ENCODE results near the gene PDLIM4.
A peak's percentile ranks its signal among the peaks of the same experiment; 100 is the strongest.

The PDLIM4 gene, protein sequence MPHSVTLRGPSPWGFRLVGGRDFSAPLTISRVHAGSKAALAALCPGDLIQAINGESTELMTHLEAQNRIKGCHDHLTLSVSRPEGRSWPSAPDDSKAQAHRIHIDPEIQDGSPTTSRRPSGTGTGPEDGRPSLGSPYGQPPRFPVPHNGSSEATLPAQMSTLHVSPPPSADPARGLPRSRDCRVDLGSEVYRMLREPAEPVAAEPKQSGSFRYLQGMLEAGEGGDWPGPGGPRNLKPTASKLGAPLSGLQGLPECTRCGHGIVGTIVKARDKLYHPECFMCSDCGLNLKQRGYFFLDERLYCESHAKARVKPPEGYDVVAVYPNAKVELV

DNA sequence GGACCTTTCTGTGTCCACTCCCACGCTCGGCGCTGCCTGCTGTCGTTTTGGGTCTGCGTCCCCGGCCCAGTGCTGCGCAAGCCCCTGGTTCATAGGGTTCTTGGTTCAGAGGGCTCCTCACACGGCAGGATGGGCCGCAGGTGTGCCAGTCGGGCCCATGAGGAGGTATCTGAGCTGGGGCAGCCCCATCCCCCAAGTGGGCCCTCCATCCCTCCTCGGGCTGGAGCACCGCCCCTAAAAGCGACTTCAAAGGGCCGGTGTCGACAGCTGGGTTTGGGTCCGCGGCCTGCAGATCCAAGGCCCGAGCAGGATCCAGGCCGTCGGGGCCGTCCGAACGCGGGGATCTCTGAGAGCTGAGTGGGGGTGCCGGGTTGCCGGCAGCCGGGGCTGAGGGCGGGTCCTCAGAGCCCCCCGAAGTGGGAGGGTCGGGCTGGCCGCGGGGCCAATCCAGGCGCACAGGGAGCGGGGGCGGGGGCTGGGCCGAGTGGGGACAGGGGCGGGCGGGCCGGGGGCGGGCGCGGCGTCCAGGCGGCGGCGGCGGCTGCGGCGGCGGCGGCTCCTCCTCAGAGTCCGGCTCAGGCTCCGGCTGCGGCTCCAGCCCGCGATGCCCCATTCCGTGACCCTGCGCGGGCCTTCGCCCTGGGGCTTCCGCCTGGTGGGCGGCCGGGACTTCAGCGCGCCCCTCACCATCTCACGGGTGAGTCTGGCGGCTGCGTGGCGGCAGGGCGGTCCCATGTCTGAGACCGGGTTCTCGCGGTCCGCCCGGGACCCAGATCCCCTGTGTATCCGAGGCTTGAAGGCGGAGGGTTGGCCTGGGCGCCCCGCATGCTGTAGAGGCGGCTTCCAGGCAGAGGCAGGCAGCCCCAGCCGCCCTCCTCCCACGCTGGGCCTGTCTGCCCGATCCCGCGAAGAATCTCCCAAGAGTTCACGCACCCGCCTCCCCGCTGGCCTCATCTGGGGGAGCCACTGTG lies at the start of gene PDLIM4:
TSS of gene PDLIM4 (plus strand) at position 566 of the 971 bp plus-strand sequence. CDS start at position 605, 39 bp downstream.
- DNase-seq (ENCODE audit: low spot score) = no peak

DNA sequence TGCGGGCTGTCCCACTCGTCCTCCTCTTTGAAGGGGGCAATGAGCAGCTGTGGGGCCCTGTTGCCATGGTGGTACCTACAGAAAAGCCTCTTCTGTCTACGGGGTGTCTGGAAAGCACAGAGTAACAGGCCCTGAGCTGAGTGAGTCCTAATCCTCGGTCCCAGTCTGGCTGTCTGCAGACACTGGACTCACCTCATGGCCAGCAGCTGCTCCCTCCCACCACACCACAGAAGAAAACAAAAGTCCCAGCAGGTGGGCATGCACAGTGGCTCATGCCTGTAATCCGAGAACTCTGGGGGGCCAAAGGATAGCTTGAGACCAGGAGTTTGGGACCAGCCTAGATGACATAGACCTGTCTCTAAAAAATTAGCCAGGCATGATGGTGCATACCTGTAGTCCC lies 49.7 kb upstream of the PDLIM4 start:
- DNase-seq (ENCODE audit: low spot score) = no peak

DNA sequence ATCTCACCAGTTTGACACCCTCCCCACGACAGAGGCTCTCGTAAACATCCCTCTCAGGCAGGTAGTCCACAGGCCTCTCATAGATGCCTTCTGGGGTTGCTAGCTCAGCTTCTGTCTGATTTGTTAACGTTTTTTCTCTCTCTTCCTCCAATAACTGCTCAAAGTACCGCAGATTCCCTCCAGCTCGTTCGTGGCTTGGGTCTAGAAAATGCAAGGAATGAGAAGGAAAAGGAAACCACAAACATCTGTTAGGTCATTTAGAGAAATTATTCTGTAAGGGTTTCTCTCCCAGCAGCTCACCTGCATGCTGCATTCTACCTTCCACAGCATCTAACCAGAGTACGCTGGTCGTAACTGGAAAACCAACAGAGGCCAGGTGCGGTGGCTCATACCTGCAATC lies 48.4 kb upstream of the PDLIM4 start:
- no peak for DNase-seq (ENCODE audit: low spot score)

DNA sequence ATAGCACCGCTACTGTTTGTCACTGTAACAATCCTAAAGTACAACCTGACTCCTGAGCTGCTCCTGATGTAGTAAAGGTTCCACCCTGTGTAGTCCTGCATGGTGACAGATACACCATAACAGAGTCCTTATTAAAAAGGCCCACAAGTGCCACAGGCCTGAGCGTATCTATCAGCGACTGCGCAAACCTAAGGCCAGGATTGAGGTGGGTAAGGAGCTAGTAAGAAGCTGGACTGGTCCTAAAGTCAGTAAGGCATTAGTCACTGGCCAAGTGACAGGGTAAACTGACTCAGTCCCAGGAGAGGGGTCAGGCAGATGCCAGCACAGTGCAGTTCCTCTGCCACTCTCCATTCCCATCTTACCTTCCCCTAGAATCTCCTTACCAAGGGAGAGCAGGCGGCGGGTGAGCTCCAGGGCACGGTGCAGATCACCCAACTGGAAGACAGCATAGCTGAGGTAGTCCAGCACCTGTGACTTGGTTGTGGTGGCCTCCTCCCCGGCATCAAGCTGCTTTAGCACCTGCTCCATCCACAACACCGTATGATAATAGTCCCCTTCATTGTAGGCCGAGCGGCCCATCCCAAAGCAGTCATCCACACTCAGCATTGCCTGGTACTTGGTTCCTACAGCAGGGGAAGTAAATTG lies 47.5 kb upstream of the PDLIM4 start:
- DNase-seq (ENCODE audit: low spot score) = no peak

DNA sequence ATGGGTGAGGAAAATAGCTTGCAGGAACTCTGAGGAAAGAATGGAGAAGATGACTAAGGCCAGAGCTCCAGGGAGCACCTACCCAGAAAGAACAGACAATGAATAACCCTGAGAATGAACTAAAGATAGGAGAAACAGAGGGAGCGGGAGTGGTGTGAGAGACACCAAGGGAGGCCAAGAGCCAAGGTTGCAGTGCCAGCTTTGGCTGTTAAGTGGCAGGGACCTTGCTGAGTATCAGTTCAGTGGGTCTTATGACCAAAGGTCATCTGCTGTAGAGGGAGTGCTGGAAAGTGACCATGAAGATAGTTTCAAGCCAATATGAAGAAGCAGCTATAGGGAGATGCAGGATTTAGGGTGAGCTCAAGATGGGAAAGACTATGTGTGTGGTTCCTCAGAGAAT lies 46.6 kb upstream of the PDLIM4 start:
- DNase-seq (ENCODE audit: low spot score) = no peak

DNA sequence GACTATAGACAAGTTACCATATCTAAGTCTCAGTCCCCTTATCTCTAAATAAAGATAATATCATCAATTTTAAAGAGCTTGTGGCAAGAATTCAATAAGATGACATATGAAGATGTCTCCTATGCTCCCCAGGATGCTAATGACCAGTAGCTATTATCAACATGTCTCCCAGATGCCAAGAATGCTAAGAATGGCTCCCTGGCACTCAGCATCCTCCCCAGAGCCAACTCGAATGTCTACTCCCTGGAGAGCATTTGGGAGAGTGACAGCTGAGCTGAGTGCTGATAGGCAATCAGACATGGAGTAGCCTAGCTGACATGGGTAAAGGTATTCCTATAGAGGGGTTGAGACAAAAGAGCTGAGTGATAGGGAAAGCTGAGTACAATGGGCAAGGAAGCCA lies 45.7 kb upstream of the PDLIM4 start:
- DNase-seq (ENCODE audit: low spot score) = no peak

DNA sequence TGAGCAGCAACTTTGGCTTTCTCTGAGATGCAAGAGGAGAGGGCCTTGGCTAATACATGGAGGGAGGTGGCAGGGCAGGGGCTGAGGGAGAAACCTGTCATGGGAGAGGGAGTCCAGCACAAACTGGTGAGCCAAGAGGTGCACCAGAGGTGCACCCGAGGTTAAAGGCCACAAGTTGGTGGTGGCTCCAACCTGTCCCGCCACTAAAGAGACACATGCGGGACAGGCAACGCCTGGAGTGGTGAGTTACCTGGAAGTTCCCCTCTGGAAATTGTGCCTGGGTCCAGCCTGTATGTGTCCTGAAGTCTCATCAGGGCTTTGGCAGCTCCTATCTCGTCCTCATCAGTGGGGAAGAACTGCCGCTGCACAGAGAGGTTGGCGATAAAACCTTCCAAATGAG lies 43.8 kb upstream of the PDLIM4 start:
- no peak for DNase-seq (ENCODE audit: low spot score)

DNA sequence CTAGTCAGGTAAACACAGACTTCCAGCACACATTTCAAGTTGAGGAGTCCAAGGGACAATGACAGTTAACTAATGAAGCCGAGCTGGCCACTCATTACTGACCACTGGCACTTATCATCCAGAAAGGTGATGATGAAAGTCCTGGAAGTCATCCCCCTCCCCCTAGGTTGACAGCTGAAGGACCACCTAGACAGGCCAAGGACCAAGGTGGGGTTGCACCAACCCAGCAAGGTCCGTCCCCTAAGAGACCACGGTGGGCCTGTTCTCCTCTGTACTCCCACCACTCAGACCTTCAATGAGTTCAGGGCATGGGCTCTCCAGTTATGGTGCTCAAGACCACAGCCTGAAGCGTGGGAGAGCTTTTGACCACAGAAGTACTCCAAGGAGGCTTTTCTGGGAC lies 43.0 kb upstream of the PDLIM4 start:
- DNase-seq (ENCODE audit: low spot score) = no peak

DNA sequence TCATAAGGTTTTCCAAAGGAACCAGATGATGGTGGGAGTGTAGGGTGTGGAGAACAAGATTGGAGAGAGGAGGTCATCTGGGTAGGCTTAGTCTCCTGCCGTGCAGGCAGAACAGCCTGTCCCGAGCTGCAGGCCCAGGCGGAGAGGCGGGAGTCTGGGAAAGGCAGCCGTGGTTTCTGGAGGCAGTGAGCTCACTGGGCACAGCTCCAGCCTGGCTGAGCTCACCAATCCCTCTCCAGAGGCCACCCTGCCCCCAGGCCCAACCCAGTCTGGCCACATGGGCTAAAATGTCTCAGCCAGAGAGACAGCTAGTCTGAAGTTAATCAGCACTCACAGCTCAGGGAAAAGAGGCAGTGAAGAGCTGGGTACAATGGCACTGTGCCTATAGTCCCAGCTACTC lies 42.2 kb upstream of the PDLIM4 start:
- DNase-seq (ENCODE audit: low spot score) = peak; percentile 96

DNA sequence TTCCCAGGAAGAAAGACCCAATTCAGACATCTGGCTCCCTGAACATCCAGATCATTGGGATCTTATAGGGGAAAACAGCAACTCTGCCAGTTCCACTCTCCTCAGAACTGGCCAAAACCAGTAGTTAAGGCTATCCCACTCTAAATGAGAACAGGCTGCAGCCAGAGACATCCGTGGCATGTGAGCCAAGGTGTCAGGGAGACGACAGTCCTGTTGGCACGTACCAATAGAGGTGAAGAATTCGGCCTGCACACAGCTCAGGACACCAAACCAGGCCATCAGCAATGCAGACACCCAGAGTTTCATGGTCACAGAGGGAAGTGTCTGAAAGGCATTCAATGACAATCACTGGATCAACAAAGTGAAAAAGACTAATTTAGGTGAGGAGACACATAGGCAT lies 39.2 kb upstream of the PDLIM4 start:
- DNase-seq (ENCODE audit: low spot score) = no peak

DNA sequence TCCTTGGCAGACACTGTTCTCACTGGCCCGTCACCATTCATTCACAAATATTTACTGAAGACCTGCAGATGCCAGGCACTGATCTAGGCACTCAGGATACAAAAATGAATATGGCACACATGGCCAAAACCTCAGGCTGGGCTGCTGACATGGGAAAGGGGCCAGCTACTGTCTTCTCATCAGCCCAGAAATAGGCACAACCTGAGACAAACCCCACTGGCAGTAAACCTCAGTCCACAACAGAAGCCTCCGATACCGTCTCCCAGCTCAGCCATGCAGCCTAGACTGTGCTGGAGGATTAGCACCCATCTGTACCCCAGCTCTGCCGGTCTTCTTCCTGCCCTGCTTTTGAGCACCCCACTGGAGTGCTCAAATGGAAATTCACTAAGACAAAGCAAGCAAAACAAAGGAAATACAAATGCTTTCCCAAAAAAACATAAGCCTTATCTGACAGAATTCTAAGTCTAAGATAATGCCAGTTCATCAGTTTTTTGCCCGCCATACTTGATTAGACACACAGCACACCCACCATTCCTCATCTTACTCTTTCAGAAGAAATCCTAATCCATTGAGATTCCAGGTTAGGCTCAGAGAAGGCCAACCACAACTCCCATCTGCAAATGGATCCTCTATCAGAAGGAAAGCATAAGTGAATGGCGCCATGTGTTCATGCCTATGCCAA lies 38.1 kb upstream of the PDLIM4 start:
- no peak for DNase-seq (ENCODE audit: low spot score)

DNA sequence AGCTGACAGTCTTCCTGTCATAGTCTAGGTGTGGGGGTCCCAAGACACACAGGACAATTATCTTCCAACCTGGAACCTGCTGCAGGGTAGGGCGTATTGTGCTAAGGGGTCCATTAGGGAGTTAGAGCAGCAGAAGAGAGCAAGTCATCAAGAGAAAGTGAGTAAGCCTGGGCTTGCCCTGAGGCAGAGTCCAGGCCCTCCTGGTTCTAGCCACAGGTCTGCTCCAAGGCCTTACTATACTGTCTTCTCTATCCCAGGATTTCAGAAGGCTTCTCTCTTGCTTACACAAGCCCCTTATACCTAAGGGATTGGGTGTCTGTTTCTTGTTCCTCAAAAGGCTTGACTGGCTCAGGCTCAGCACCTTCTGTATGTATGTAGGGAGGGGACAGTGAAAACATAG lies 37.5 kb upstream of the PDLIM4 start:
- no peak for DNase-seq (ENCODE audit: low spot score)

DNA sequence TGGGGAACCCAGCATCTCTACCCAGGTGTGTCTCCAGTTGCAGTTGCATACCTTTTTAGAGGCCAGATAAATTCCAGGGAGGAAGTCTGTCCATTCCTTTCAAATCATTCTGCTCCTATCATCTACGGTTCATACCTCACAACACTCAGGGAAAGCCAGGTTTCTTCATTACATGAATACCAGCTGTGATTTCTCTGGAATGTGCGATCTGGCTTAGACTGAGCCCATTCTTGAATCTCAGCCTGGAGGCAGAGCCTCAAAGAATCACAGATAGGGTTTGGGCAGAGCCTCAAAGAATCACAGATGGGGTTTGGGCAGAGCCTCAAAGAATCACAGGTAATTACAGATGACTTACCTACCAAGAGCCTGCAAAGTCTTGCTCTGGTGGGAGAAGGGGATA lies 37.0 kb upstream of the PDLIM4 start:
- no peak for DNase-seq (ENCODE audit: low spot score)

DNA sequence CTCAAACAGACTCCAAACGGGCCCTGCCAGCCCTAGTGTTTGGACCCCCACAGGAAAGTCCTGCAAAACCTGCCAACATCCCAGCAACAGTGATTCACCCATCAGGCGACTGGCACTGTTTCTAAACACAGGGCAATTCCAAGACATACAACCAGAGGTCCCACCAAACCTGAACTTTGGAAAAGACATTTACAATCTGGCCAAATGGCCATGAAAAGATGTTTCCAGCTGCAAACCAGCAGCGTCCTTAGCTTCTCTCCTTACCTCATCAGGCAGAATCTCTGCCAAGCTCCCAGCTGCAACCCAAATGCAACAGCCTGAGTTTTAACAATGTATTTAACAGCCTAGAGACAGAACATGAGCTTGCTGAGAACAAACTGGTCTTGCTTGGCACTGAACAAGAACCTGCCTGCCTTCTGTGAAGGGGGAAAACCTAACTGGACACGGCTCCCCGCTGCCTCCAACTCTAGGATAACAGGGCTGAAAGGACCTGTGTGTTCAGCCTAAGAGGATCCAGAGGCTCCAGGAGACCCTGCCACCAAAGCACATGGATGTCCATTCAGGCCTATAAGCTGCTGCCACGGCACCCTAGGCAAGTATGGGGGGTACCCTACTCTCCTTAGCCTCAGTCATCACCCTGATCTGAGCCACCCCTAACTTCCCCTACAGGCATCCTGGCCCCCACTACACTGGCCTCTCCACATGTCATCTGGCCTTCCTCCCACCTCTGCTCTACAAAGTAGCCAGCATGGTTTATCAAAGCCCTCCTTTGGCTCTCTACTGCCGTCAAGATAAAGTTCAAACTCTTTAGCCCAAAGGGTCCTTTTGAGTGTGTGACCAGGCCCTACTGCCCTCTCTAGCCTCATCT lies 35.5 kb upstream of the PDLIM4 start:
- no peak for DNase-seq (ENCODE audit: low spot score)

DNA sequence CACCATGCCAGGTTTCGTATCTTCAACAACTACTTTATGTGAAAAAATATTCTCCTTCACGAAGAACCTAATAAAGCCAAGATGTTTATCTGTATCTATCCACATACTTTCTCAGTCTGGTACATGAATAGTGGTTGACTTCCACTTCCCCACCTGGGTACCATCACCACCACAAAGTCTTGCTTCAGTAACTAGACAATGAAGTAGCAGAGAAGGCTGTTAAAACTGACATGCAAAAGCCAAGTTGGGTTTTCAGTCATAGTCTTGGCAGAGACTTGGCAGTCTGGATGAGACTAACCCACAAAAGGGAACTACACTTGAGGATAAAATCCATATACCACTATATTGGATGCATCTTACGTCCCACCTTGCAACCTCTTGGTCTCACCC lies 34.9 kb upstream of the PDLIM4 start:
- DNase-seq (ENCODE audit: low spot score) = no peak

DNA sequence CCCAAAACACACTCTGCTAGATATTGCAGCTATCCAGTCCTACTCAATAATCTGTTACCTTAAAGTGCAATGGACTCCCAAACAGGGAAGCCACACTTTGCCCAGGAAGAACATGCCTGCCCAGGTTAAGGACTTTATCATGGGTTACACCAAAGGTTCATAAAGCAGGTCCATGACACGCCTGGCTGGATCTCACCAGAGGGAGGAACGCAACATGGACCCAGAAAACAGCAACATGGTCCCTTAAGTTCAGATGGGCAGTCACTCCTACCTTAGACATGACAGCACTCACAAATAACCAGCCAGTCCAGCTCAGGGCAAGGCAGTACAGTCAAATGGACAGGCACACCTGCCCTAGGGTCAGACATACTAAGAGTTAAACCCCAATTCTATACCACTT lies 33.6 kb upstream of the PDLIM4 start:
- no peak for DNase-seq (ENCODE audit: low spot score)

DNA sequence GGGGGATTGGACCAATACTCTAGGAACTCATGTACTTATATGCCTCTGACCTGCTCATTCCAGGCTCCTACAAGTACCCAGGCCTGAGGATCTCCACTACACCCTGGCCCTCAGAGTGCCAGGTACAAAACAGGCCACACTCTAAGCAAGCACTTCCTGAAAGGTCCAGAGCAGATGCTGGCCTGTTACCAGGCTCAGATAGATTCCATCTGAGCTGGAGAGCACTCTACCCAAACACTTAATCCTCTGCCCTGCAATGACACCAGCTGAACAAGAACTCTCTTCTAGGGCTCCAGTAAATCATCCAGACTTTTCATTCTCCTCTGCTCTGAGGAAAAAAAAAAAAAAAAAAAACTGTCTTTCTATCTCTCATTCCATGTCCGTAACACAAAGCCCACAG lies 32.8 kb upstream of the PDLIM4 start:
- DNase-seq (ENCODE audit: low spot score) = no peak

DNA sequence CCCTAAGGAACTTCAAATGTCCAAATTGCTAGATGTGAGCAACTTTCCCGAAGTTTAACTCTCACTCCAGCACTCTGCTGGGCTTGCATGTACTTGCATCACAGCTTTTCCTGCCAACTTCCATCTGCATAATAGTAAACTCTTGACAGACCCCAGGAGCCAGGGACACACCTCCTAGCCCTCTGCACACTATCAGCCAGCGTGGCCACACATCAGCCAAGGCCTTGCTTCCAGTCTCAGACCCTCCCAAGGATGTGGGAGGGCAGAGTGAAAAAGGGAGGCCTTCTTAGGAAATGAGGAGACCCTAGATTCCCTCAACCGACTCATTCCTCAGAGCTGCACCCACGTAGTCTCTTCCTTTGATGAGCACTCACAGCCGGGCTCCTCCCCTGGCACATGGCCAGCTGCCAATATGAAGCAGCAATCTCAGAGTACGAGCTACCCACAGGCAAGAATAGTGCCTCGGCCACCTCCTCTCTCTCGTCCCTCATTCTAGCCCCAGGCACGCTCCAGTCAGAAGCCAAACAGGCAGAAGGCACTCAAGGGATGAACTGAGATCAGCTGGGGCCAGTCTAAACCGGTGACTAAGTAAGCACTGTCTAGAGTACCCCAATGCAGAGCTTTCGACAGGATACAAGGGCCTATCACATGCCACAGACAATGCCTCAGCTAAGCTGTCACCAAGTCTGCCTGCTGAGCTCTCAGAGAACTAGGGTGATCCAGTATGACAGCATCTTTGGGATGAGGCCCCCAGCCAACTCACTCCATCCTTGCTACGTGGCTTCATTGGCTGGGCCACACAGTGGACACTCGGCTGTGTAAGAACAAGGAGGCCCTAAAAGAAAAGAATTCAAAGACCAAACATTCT lies 32.1 kb upstream of the PDLIM4 start:
- DNase-seq (ENCODE audit: low spot score) = peak; percentile 55

DNA sequence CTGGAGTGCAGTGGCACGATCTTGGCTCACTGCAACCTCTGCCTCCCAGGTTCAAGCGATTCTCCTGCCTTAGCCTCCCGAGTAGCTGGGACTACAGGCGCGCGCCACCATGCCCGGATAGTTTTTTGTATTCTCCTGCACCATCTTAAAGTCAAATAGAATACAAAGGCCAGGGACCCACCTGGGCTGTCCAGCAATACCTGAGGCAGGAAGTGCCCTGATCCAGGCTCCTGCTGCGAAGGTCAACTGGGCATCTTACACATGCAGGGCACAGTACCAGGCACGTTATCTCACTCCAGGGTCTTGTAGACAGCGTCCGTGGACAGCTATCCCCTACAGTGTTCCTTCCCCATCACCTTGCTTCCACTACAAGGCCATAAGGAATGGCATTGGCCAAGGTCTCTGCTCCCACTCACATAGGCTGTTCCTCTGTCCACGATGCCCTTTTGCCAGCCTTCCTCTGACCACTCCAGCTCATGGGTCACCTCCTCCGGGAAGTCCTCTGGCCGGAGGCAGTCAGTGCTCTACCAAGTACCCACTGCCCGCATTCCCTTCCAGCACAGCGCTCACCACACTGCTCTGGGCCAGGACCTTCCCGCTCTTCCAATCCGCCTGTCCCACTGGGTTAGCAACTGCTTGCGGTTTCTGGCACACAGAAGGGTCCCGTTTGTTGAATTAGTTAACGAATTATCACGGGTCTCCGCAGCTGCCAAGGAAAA lies 30.8 kb upstream of the PDLIM4 start:
- no peak for DNase-seq (ENCODE audit: low spot score)

DNA sequence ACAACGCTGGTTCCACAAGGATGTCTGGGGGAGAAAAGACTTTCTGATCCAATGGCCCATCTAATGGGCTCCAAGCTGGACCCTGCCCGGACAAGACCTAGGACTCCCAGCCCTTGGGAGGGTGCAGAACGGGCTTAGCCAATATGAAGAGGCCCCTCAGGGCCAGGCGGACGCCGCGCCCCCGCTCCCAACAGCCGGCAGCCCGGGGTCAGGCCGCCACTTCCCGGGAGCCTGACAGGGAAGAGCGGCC lies 30.3 kb upstream of the PDLIM4 start:
- no peak for DNase-seq (ENCODE audit: low spot score)

All from hepatic stellate cell (primary cell).